NCI-H226 (cell line): ENCODE data around the gene DNAH11.

Source experiments
- DNase-seq: peaks from one replicate; pipeline ENCODE4 v3.0.0-alpha.2; 2015

DNAH11 gene

GRCh38 chr7:21939136-21939857, 396.5 kb downstream of the DNAH11 start:
- DNase-seq: peak; percentile 95

GRCh38 chr7:21939858-21940372, 397.1 kb downstream of the DNAH11 start:
- no peak for DNase-seq

GRCh38 chr7:21941611-21942141, 398.8 kb downstream of the DNAH11 start:
- peak; percentile 95 for DNase-seq

GRCh38 chr7:21942955-21943354, 400.1 kb downstream of the DNAH11 start:
- no peak for DNase-seq

GRCh38 chr7:21943436-21943835, 400.6 kb downstream of the DNAH11 start:
- DNase-seq: no peak

- DNase-seq: peak; percentile 61
These were observed 402.0 kb downstream of the DNAH11 start for GRCh38 chr7:21944616-21945453.

- peak; percentile 93 for DNase-seq
These were observed 402.8 kb downstream of the DNAH11 start, which contains the start of gene CDCA7L for GRCh38 chr7:21945454-21946221. TSS of gene CDCA7L (minus strand) at chr7:21945899. CDS start at chr7:21945804, 95 bp downstream.

GRCh38 chr7:21946222-21946709, 403.4 kb downstream of the DNAH11 start:
- no peak for DNase-seq

- DNase-seq: no peak
These were observed 404.2 kb downstream of the DNAH11 start for GRCh38 chr7:21947056-21947455.

GRCh38 chr7:21947946-21948345, 405.1 kb downstream of the DNAH11 start:
- no peak for DNase-seq

- peak; percentile 41 for DNase-seq
These were observed 405.5 kb downstream of the DNAH11 start for GRCh38 chr7:21948364-21948763.

- no peak for DNase-seq
These were observed 406.2 kb downstream of the DNAH11 start for GRCh38 chr7:21948887-21949540.
